IPS-NIHi7 (cell line): ENCODE measurements around the gene EEFSEC.
A peak's percentile ranks its signal among the peaks of the same experiment; 100 is the strongest.

Experiments
- DNase-seq: peaks from one replicate; pipeline ENCODE4 v3.0.0; 2012; ENCODE audit warnings: mixed read lengths; ENCODE audit errors: extremely low spot score

The EEFSEC gene

GRCh38 chr3:128316481-128316891 is 163.2 kb downstream of the EEFSEC start:
- DNase-seq, result no peak

- no peak for DNase-seq
These were observed 163.9 kb downstream of the EEFSEC start for GRCh38 chr3:128317101-128317697.

- no peak for DNase-seq
These were observed 164.5 kb downstream of the EEFSEC start for GRCh38 chr3:128317698-128318231.

GRCh38 chr3:128318275-128318941 is 165.1 kb downstream of the EEFSEC start:
- DNase-seq, result no peak

GRCh38 chr3:128319107-128319506 is 165.8 kb downstream of the EEFSEC start:
- no peak for DNase-seq

- DNase-seq, result no peak
These were observed 166.5 kb downstream of the EEFSEC start for GRCh38 chr3:128319741-128320141.

- no peak for DNase-seq
These were observed 167.5 kb downstream of the EEFSEC start for GRCh38 chr3:128320551-128321340.

- DNase-seq, result no peak
These were observed 168.1 kb downstream of the EEFSEC start for GRCh38 chr3:128321418-128321817.

GRCh38 chr3:128322030-128323022 is 169.0 kb downstream of the EEFSEC start:
- peak; percentile 80 for DNase-seq

- DNase-seq, result no peak
These were observed 170.2 kb downstream of the EEFSEC start for GRCh38 chr3:128323206-128324081.

- DNase-seq, result no peak
These were observed 171.8 kb downstream of the EEFSEC start for GRCh38 chr3:128324911-128325592.

- no peak for DNase-seq
These were observed 173.0 kb downstream of the EEFSEC start for GRCh38 chr3:128326051-128326823.

GRCh38 chr3:128327606-128328031 is 174.3 kb downstream of the EEFSEC start:
- no peak for DNase-seq

GRCh38 chr3:128328546-128329458 is 175.5 kb downstream of the EEFSEC start:
- no peak for DNase-seq

GRCh38 chr3:128329491-128330213 is 176.4 kb downstream of the EEFSEC start:
- DNase-seq, result no peak

- DNase-seq, result no peak
These were observed 177.0 kb downstream of the EEFSEC start for GRCh38 chr3:128330214-128330842.
